ENCODE measurements around the gene KBTBD4.

Gene KBTBD4

DNA sequence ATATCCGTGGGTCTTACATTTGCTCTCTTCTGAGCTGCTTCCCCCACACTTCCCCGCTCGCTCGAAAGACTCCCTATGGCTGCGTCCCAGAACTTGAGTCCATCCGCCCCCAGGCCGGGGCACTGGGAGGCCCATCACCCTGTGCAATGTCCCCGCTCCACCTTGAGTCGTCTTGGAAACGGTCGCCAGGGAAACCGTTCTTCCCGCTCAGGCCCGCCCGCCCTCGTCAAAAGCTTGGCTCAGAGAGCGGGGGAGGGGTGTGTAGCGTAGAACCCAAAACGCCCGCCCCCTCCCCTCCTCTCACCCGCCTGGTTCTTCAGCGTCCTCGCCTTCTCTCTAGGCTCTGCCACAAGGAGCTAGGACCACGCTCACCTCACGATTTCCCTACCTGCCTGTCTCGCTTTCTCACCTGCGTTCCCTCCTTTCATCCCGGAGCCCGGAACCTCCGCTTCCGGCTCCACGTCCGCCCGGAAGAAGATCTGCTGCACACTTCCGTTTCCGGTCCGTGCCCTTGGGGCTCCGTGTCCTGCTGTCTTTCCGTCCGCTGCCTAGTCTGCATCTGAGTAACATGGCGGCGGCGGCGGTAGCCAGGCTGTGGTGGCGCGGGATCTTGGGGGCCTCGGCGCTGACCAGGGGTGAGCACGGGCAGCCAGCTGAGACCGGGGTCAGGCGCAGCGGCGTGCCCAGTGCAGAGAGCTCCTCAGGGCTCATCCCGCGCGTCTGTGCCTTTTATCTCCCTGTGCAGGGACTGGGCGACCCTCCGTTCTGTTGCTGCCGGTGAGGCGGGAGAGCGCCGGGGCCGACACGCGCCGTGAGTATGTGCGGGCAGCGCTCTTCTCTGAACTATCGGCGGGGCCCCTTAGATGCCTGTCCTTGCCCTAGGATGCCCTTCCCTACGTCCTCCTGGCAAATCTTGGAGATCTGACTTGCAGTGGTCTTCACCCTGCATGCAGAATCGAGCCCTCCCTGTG is at the start of gene KBTBD4, which contains the start of gene NDUFS3:
KBTBD4 (minus strand) TSS at position 447 of the 971 bp plus-strand sequence; CDS start at position 428, 19 bp downstream.
NDUFS3 (plus strand) TSS at position 551 of the 971 bp plus-strand sequence; CDS start at position 569, 18 bp downstream.
- peak; percentile 74 for DNase-seq

GRCh38 chr11:47628026-47628425 is 49.3 kb upstream of the KBTBD4 start:
- no peak for DNase-seq

DNA sequence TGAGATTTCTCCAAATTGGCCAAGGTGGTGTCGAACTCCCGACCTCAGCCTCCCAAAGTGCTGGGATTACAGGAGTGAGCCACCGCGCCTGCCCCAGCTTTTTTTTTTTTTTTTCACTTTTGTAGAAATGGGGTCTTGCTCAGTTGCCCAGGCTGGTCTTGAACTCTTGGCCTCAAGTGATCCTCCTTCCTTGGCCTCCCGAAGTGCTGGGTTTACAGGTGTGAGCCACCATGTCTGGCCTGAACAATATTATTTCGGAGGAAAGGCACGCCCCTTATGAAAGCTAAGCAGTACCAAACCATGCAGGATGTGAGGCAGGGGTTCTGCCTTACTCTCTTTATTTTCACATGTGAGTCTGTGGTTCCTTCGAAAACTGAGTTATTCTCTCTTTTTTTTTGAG is 47.5 kb upstream of the KBTBD4 start:
- DNase-seq: no peak

GRCh38 chr11:47620836-47621378 is 42.1 kb upstream of the KBTBD4 start:
- DNase-seq: no peak

GRCh38 chr11:47617417-47617809 is 38.6 kb upstream of the KBTBD4 start:
- DNase-seq: no peak

- DNase-seq: peak; percentile 25
Measured at GRCh38 chr11:47616726-47617416, 38.1 kb upstream of the KBTBD4 start.

- DNase-seq: no peak
Measured at GRCh38 chr11:47615249-47615648, 36.5 kb upstream of the KBTBD4 start.

- DNase-seq: no peak
Measured at GRCh38 chr11:47611348-47611794, 32.6 kb upstream of the KBTBD4 start.

DNA sequence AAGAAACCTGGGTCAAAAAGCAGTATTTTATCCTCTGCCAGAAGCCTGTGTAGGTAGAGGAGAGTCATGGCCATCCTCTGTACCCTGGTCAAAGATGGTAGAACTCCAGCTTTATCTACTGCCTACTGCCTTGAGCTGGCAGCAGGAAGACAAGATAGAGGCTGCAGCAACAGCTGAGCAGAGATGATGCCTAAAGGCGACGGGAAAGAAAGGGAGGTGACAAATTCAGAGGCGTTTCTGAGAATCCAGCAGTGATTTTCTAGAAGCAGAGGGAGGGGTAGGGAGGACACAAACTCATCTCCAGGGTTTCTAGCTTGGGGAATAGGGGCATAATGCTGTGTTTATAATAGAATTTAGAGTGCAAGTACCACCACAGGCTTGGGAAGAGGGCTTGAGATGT is 30.9 kb upstream of the KBTBD4 start:
- no peak for DNase-seq

- peak; percentile 73 for DNase-seq
Measured at GRCh38 chr11:47607380-47607779, 28.6 kb upstream of the KBTBD4 start.

- DNase-seq: no peak
Measured at GRCh38 chr11:47606731-47607130, 28.0 kb upstream of the KBTBD4 start.

- no peak for DNase-seq
Measured at GRCh38 chr11:47605921-47606320, 27.2 kb upstream of the KBTBD4 start.

DNA sequence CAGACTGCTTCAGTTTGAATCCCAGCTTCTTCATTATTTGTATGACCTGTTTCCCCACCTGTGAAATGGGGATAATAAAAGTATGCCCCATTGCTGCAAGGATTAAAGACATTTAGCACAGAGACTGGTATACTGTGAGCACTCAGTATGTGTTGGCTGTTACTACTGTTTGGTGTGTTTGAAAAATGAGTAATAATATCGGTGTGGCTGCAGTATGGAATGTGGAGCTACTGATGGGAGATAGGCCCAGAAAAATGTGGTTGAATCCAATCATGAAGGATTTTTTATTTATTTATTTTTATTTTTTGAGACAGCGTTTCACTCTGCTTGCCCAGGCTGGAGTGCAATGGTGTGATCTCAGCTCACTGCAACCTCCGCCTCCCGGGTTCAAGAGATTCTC is 24.5 kb upstream of the KBTBD4 start:
- no peak for DNase-seq

DNA sequence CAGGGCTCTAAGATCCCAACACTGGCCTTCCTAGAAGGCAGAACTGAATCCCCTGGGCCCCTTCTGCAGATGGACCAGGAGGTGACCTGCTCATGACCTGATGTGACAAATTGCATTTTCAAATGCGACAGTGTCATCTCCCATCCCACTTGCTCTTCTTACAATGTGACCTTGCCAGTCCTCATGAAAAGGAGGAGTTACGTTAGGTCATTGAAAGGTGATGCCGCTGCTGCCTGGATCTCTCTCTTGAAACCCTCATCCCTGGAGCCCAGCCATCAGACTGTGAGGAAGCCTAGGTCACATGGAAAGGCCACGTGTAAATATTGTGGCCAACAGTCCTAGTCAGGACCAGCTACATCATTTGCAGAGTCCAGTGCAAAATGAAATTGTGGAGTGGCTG is 21.1 kb upstream of the KBTBD4 start:
- DNase-seq: no peak

DNA sequence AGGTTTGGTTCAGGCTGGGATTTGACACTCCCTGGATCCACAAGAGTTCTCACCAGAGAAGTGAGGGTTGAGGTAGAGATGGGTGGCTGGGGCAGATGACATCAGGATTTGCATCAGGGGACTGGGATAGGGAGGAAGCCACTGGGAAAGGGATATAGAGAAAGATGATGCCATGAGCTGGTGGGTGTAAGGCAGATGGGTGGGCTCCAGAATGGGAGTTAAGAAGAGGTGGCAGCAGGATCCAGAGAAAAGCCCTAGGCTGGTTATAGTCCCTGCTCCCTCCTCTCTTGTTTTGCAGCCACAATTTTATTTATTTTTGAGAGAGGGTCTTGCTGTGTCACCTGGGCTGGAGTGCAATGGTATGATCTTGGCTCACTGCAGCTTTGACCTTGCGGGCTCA is 17.2 kb upstream of the KBTBD4 start:
- no peak for DNase-seq

DNA sequence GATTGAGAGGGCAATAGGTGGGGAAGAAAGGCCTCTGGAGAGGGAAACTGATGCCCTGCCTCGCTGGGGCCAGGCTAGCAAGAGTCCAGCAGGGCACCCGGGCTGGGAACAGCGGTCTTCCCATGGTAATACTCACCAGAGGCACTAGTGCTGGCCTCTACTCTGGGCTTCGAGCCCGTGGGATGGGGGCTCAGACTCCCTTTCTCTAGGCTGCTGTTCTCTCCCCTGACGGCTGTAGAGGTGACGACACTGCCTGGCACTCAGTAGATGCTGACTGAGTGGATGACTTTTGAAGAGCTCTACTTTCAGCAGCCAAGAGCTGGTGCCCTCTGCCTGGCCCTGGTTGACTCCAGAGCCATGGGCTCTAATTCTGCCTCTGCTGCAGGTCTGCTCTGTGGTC is 16.3 kb upstream of the KBTBD4 start:
- DNase-seq: no peak

DNA sequence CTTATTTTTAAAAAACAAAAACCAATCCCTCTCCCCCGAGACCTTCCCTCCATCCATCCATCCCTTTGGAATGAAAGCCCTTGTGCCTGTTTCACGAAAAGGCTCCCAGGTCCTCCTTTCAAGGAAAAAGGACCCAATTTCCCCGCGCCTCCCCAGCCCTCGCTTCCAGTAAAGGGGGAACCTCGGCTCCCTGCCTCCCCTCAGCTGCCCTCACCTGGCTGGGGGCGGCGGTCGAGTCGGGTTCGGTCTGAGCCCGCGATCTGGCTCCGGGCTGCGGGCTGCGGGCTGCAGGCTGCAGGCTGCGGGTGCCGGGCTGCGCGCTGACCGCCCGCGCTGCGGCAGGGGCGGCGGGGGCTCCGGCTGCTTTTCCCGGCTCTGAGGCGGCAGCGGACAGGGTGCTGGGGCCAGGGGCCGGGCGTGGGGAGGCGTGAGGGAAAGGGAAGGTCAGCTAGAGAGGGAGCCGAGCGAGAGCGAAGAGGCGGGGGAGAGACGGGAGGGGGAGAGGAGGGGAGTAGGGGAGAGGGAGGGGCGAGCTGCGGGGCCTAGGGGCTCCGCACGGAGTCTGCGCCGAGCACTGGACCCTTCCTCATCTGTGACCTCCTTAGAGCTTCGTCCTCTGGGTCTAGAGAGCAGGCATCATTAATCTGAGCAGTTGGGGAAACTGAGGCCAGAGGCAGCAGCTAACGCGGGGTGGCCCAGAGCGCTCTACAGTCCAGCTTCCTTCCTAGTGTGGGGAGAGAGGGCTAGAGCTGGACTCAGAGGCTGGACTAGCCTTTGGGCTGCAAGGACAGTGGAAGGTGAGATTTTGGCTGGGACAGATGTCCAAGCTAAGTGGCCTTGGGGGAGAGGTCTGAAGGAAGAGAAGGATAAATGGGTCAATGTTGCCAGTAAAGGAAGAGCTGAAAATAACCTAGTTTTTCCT is 15.4 kb upstream of the KBTBD4 start, which contains the start of gene C1QTNF4:
C1QTNF4 (minus strand) TSS at position 478 of the 922 bp plus-strand sequence. CDS start 3,601 bp downstream, outside the sequence.
- DNase-seq: no peak

DNA sequence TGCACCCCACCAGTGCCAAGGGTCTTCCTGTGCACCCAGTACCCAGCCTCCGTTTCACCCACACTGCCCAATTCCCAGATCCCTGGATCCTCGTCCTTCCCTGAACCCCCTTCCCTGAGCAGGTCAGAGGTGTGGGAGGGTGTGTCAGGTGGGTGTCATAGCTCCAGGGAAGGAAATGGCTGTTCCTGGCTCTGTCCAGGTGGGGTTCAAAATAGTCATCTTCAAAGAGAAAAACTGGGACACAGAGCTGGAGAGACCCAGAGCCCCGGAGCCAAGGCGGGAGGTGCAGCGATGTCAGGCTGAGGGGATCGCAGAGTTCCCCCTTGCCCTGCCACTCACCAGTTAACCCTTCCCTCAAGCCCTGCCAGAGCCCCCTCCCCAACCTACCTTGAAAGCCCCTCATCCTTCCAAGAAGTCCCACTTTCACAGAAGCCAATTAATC is 14.7 kb upstream of the KBTBD4 start:
- DNase-seq: no peak

- no peak for DNase-seq
Measured at GRCh38 chr11:47592970-47593369, 14.2 kb upstream of the KBTBD4 start.

- no peak for DNase-seq
Measured at GRCh38 chr11:47592251-47592650, 13.5 kb upstream of the KBTBD4 start.

DNA sequence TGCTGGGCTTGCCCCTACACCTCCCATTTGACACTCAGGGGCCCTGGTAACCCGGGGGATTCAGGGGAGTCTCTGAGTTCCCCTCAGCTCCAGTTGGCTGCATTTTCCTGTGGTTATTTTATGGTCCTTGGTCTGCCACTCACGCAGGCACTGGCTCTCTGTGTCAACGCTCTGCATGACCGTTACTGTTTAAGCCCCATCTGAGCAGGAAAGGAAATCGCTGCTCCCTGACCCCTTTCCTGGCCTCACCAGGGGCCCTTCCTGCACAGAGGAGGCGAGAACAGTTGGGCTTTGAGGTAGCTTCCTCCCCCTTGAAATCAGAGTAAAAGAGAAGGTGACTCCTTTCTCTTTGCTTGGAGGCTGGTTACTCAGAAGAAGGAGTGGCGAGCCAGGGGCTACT is 13.0 kb upstream of the KBTBD4 start:
- no peak for DNase-seq
